ENCODE results near the gene SERP2.

DNA sequence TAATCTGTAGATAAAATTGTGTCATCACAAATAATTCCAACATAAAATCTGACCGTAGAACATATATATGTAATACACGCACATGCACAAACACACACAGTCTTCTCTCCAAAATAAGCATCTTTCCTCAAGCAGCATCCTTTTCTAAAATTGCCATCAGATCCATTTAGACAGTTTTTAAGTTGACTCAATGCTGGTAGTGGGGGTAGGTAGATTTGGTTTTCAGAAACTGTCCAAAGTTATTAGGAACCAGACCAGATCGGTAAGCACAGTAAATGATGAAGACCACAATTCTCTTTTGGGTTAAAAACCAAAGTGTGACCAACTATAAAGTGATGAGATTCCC lies 64.6 kb downstream of the SERP2 start:
- no peak for TF ChIP-seq POLR2A (IDR thresholded peaks at IDR 0.05)
- TF ChIP-seq, protein P1, sequence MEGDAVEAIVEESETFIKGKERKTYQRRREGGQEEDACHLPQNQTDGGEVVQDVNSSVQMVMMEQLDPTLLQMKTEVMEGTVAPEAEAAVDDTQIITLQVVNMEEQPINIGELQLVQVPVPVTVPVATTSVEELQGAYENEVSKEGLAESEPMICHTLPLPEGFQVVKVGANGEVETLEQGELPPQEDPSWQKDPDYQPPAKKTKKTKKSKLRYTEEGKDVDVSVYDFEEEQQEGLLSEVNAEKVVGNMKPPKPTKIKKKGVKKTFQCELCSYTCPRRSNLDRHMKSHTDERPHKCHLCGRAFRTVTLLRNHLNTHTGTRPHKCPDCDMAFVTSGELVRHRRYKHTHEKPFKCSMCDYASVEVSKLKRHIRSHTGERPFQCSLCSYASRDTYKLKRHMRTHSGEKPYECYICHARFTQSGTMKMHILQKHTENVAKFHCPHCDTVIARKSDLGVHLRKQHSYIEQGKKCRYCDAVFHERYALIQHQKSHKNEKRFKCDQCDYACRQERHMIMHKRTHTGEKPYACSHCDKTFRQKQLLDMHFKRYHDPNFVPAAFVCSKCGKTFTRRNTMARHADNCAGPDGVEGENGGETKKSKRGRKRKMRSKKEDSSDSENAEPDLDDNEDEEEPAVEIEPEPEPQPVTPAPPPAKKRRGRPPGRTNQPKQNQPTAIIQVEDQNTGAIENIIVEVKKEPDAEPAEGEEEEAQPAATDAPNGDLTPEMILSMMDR (IDR thresholded peaks at IDR 0.05 in 8 of 11, conservative IDR thresholded peaks at IDR 0.05 in 3 of 11), result peak in 1 of 11 experiments; percentile 34
- no peak for TF ChIP-seq POLR2AphosphoS5 (IDR thresholded peaks at IDR 0.05)

Data from spleen (tissue), 7 donors.